ENCODE data around the gene MAMLD1.

DNA sequence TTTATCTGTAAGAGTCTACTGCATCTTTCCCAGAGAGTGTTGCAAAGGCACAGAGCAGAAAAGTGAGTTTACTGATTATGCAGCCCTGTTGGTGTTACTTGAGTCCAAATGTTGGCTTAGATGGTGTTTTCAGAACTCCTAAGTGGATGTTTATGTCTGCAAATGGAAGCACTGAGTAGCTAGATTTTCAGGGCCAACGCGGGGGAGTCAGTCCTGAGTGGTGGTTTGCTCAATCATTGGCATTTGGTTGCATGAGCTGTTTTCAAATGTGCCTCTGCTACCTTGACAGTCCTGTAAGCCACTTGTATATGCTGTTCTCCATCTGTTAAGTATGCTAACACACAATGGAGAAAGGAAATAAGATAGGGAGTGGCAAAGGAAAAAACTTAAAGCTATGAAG, 45.4 kb downstream of the MAMLD1 start:
- TF ChIP-seq CTCF (IDR thresholded peaks at IDR 0.05; ENCODE audit: poor library complexity) (no peak), EZH2phosphoT487 (IDR thresholded peaks at IDR 0.05; ENCODE audit: low read depth, severe bottlenecking, unreplicated experiment) (no peak), EZH2 (IDR thresholded peaks at IDR 0.05; ENCODE audit: borderline replicate concordance) (no peak)
